Smooth muscle cell (in vitro differentiated cells): Measurements from ENCODE around the gene TFF3. TPM values are rescaled to one million over a fixed set of nuclear protein-coding genes. Genes with fewer than 3 reads are reported as not detected.

Experiments used
- DNase-seq: peaks from one replicate; lab custom pipeline; 2025; ENCODE audit not compliant: unreplicated experiment; lab: John Stamatoyannopoulos, UW
- H2AFZ ChIP-seq: fragments of 200-600 bp; sonication (generic); 2 replicates; pipeline ENCODE4 v1.6.0; 2016; ENCODE audit warnings: antibody characterized with exemption, low read depth, mild to moderate bottlenecking
- H3F3A ChIP-seq: fragments of 200-600 bp; sonication (generic); 2 replicates; pipeline ENCODE4 v1.6.0; 2017; ENCODE audit warnings: antibody characterized with exemption, low read depth
- H3K27ac ChIP-seq: fragments of 200-600 bp; sonication (generic); 2 replicates; pipeline ENCODE4 v1.5.1; 2016; ENCODE audit warnings: low read depth, mild to moderate bottlenecking
- H3K27me3 ChIP-seq: fragments of 200-600 bp; sonication (generic); 2 replicates; pipeline ENCODE4 v1.6.1; 2016; ENCODE audit warnings: low read depth, mild to moderate bottlenecking
- H3K36me3 ChIP-seq: fragments of 200-600 bp; sonication (generic); 2 replicates; pipeline ENCODE4 v1.5.1; 2016; ENCODE audit warnings: low read depth
- H3K4me1 ChIP-seq: fragments of 200-600 bp; sonication (generic); 2 replicates; pipeline ENCODE4 v1.5.1; 2016; ENCODE audit warnings: low read depth
- H3K4me2 ChIP-seq: fragments of 200-600 bp; sonication (generic); 2 replicates; pipeline ENCODE4 v1.6.0; 2016; ENCODE audit warnings: mild to moderate bottlenecking
- H3K4me3 ChIP-seq: fragments of 200-600 bp; sonication (generic); 2 replicates; pipeline ENCODE4 v1.5.1; 2016; ENCODE audit warnings: mild to moderate bottlenecking
- H3K79me2 ChIP-seq: fragments of 200-600 bp; sonication (generic); 2 replicates; pipeline ENCODE4 v1.6.0; 2016; ENCODE audit warnings: low read depth, mild to moderate bottlenecking
- H3K9ac ChIP-seq: fragments of 200-600 bp; sonication (generic); 2 replicates; pipeline ENCODE4 v1.6.0; 2016; ENCODE audit warnings: low read depth
- H3K9me3 ChIP-seq: fragments of 200-600 bp; sonication (generic); replicated peaks from 2 replicates; pipeline ENCODE4 v1.5.1; 2016; ENCODE audit warnings: low read depth
- H4K20me1 ChIP-seq: fragments of 200-600 bp; sonication (generic); 2 replicates; pipeline ENCODE4 v1.6.0; 2016; ENCODE audit warnings: low read depth
- WGBS: methylation state at CpG from one replicate; pipeline ENCODE4 v1.1.7; 2016; ENCODE audit warnings: low lambda C conversion rate; 5-methylcytosine and 5-hydroxymethylcytosine counted together
- polyA plus RNA-seq: library from polyadenylated mRNA; unstranded; fragments of >200 nt; fragmentation: Nextera tagmentation; extraction: Ambion mirVana; gene quantifications from 2 replicates; pipeline ENCODE4 v1.2.1, GENCODE V29; 2016
- total RNA-seq: library from RNA; depleted of rRNA; stranded (reverse); fragments of >200 nt; gene quantifications from 2 replicates; pipeline ENCODE4 v1.2.3, GENCODE V29; 2014
- TF ChIP-seq, protein P1 (sequence below): fragments of 200-600 bp; sonication (generic); IDR thresholded peaks from 2 replicates; pipeline ENCODE4 v1.5.1; 2017; ENCODE audit warnings: borderline replicate concordance, mild to moderate bottlenecking, antibody characterized with exemption; ENCODE audit not compliant: insufficient read depth, poor library complexity, severe bottlenecking

TFF3 gene
- total and polyA plus RNA-seq, 2 experiments from 2014 or later: 0.31 TPM; not detected in 1

DNA sequence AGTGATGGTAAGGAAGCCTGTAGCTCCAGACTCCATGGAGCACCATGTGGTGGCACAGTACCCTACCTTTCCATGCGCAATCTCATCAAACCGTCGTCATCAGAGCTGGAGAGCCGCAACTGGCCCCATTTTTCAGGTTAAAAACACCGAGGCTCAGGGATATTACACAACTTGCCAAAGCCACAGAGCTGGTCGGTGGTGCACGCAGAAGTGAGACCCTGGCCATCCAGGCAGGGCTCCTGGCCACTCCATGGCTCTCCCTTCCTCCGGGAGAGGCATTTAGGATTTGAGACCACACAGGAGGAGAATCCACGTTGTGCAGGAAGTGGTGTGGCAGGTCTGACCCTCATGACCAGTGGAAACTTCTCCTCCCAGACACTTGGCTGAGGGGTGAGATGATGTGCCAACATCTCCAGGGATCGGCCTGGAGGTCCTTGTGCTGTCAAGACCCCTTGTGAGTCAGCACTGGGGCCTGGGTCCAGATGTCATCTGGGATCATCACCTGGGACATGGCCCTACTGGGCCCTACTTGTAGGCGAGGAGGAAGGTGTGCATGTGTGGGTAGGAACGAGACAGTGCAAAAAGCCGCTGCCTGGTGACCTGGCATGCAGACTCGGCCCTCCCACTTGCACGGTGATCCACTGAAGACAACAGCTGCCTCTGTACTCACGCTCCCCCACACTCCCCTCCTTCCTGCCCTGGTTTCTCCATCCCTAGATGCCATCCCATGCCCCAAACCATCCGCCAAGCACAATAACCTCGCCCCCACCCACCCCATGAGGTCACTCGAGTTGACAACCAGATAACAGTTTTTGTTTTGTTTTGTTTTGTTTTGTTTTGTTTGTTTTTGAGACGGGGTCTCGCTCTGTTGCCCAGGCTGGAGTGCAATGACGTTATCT is 10.4 kb downstream of the TFF3 start:
- Histone ChIP-seq H2AFZ (no peak overlapping the region), H3K9ac (no peak overlapping the region), H3F3A (no peaks in the 10 kb centered on the region), H3K4me3 (no peak overlapping the region), H3K27me3 (no peaks in the 10 kb centered on the region), H3K9me3 (no peaks in the 10 kb centered on the region), H4K20me1 (no peaks in the 10 kb centered on the region), H3K27ac (no peak overlapping the region), H3K4me1 (no peaks in the 10 kb centered on the region), H3K36me3 (no peaks in the 10 kb centered on the region), H3K79me2 (no peaks in the 10 kb centered on the region), H3K4me2 (no peak overlapping the region)
- TF ChIP-seq, protein P1, sequence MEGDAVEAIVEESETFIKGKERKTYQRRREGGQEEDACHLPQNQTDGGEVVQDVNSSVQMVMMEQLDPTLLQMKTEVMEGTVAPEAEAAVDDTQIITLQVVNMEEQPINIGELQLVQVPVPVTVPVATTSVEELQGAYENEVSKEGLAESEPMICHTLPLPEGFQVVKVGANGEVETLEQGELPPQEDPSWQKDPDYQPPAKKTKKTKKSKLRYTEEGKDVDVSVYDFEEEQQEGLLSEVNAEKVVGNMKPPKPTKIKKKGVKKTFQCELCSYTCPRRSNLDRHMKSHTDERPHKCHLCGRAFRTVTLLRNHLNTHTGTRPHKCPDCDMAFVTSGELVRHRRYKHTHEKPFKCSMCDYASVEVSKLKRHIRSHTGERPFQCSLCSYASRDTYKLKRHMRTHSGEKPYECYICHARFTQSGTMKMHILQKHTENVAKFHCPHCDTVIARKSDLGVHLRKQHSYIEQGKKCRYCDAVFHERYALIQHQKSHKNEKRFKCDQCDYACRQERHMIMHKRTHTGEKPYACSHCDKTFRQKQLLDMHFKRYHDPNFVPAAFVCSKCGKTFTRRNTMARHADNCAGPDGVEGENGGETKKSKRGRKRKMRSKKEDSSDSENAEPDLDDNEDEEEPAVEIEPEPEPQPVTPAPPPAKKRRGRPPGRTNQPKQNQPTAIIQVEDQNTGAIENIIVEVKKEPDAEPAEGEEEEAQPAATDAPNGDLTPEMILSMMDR: no peak
- DNase-seq: no peak
- WGBS: 93% methylated on average over 18 of the region's 22 CpGs

DNA sequence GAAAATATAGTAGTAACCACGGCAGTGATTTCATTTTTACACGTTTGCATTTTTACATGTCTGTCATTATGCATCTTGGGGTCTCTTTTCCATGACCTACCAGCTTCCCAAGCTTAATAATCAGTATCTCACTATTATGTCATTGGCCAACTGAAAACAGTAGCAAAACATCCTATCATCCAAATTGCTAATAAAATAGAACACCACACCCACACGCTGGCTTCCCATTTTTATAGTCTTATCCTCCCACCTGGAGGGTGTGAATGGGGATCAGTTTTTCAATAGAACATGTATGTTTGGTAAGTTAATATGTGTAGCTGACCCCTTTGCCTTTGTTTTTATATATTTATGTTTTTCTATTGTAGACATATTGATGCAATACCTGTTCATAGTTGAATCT is 11.8 kb downstream of the TFF3 start:
- Histone ChIP-seq H3K9me3 (no peaks in the 10 kb centered on the region), H3K27ac (no peak overlapping the region), H3K4me3 (no peak overlapping the region), H3K79me2 (no peaks in the 10 kb centered on the region), H3K36me3 (no peaks in the 10 kb centered on the region), H3K4me2 (no peak overlapping the region), H3K9ac (no peak overlapping the region), H4K20me1 (no peaks in the 10 kb centered on the region), H3K4me1 (no peaks in the 10 kb centered on the region), H3K27me3 (no peaks in the 10 kb centered on the region), H2AFZ (no peak overlapping the region), H3F3A (no peaks in the 10 kb centered on the region)
- TF ChIP-seq, protein P1: no peak
- no peak for DNase-seq
- 89% methylated on average over 3 of the region's 3 CpGs for WGBS

GRCh38 chr21:42302794-42303193 is 12.4 kb downstream of the TFF3 start:
- no peak overlapping the region for H3K4me2 ChIP-seq
- no peaks in the 10 kb centered on the region for H3K27me3 ChIP-seq
- no peaks in the 10 kb centered on the region for H3F3A ChIP-seq
- H3K79me2 ChIP-seq: no peaks in the 10 kb centered on the region
- H3K27ac ChIP-seq: no peak overlapping the region
- H3K36me3 ChIP-seq: no peaks in the 10 kb centered on the region
- H3K4me1 ChIP-seq: no peaks in the 10 kb centered on the region
- TF ChIP-seq, protein P1: no peak
- no peak overlapping the region for H2AFZ ChIP-seq
- no peak overlapping the region for H3K9ac ChIP-seq
- H4K20me1 ChIP-seq: no peaks in the 10 kb centered on the region
- 80% methylated on average over 7 of the region's 7 CpGs for WGBS
- H3K9me3 ChIP-seq: no peaks in the 10 kb centered on the region
- DNase-seq: no peak
- no peak overlapping the region for H3K4me3 ChIP-seq
